ENCODE data around the gene DEXI.

DNA sequence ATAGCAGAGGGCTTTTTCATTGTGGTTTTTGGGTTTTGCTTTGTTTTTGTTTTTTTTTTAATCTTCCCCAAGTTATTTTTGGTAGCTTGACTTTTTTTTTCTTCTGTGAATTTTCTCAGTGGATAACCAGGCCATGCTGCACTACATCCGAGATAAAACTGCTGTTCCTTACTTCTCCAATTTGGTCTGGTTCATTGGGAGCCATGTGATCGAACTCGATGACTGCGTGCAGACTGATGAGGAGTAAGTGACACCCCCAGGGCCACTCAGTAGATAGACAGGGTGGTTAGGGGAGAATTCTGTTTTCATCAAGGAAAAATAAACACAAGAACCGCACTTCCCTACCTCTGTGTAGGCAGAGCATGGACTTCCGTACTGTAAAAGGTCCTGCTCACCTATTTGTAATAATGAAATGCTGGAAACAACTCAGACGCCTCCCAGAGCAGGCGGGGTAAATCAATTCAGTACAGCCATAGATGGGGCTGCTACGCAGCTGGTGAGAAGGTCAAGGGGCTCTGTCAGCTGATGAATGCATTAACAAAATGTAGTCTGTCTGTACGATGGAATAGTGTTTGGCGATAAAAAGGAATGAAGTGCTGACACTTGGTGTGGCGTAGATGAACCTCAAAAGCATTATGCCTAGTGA lies 30.7 kb upstream of the DEXI start:
- TF ChIP-seq, protein P1, sequence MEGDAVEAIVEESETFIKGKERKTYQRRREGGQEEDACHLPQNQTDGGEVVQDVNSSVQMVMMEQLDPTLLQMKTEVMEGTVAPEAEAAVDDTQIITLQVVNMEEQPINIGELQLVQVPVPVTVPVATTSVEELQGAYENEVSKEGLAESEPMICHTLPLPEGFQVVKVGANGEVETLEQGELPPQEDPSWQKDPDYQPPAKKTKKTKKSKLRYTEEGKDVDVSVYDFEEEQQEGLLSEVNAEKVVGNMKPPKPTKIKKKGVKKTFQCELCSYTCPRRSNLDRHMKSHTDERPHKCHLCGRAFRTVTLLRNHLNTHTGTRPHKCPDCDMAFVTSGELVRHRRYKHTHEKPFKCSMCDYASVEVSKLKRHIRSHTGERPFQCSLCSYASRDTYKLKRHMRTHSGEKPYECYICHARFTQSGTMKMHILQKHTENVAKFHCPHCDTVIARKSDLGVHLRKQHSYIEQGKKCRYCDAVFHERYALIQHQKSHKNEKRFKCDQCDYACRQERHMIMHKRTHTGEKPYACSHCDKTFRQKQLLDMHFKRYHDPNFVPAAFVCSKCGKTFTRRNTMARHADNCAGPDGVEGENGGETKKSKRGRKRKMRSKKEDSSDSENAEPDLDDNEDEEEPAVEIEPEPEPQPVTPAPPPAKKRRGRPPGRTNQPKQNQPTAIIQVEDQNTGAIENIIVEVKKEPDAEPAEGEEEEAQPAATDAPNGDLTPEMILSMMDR (conservative IDR thresholded peaks at IDR 0.05; ENCODE audit: low read depth, low read length), result no peak
- no peak for TF ChIP-seq EZH2 (IDR thresholded peaks at IDR 0.05; ENCODE audit: low read length, unreplicated experiment)

Measured in PC-3 (cell line).